Endothelial cell of umbilical vein (primary cell): ENCODE data around the gene MEGF10. TPM values are rescaled to one million over a fixed set of nuclear protein-coding genes. Genes with fewer than 3 reads are reported as not detected.

ENCODE experiments used
- BruUV-seq: library from RNA; stranded (reverse); fragments of 400-500 nt; replicated peaks from 2 replicates; lab custom pipeline; 2021; lab: Mats Ljungman, UMichigan
- CTCF ChIA-PET: fragments of 300-600, 350-600 bp; sonication (Branson Sonifier 250); formaldehyde crosslinking; loops from one replicate; lab custom pipeline; 2021; ENCODE audit warnings: antibody characterized with exemption, inconsistent platforms; lab: Charles Lee
- POLR2A ChIA-PET: fragments of 300-600, 350-600 bp; sonication (Branson Sonifier 250); formaldehyde crosslinking; loops from one replicate; lab custom pipeline; 2021; ENCODE audit warnings: antibody characterized with exemption, inconsistent platforms; lab: Charles Lee
- DNase-seq: peaks from one replicate; pipeline ENCODE4 v3.0.0-alpha.2; 2011; ENCODE audit warnings: low read depth, low spot score
- FAIRE-seq: peaks from 2 replicates; lab custom pipeline; 2011; peaks lifted over from hg19 to GRCh38; lab: Jason Lieb, UNC
- H2AFZ ChIP-seq: 2 replicates; pipeline ENCODE4 v1.6.0; 2012; ENCODE audit warnings: low read depth, low read length, control low read depth, inconsistent platforms
- H3K27ac ChIP-seq: 2 replicates; pipeline ENCODE4 v1.5.1; 2011; ENCODE audit warnings: low read depth, mild to moderate bottlenecking, control low read depth, low read length, moderate library complexity; ENCODE audit not compliant: insufficient read depth
- H3K27me3 ChIP-seq, 2 experiments: 2 replicates each; pipeline versions ENCODE4 v1.6.0 to v1.6.1; 2011; ENCODE audit warnings: low read length in 2 of 2, mixed read lengths in 1 of 2; ENCODE audit not compliant: control insufficient read depth in 2 of 2, insufficient read depth in 2 of 2
- H3K36me3 ChIP-seq, 2 experiments: 2 replicates in 1 of 2; 3 replicates in 1 of 2; pipeline ENCODE4 v1.5.1; 2011; ENCODE audit warnings: low read length in 2 of 2, mild to moderate bottlenecking in 1 of 2, moderate library complexity in 1 of 2; ENCODE audit not compliant: control insufficient read depth in 2 of 2, insufficient read depth in 2 of 2; ENCODE audit errors: extremely low read depth in 1 of 2
- H3K4me1 ChIP-seq: 3 replicates; pipeline ENCODE4 v1.5.1; 2011; ENCODE audit warnings: mild to moderate bottlenecking, low read length; ENCODE audit not compliant: control insufficient read depth, insufficient read depth; ENCODE audit errors: extremely low read depth
- H3K4me2 ChIP-seq: 2 replicates; pipeline ENCODE4 v1.6.1; 2011; ENCODE audit warnings: low read length, control low read depth, mixed read lengths; ENCODE audit not compliant: insufficient read depth
- H3K4me3 ChIP-seq, 3 experiments: fragments of 200-600 bp in 1 of 3; sonication (generic), shearing (Covaris generic) in 1 of 3; replicated peaks in 1 of 3; 2 replicates each; pipeline ENCODE4 v1.5.1; 2011 to 2016; ENCODE audit warnings: control low read depth in 3 of 3, low read length in 3 of 3, mild to moderate bottlenecking in 2 of 3, inconsistent platforms in 1 of 3, low read depth in 1 of 3, moderate library complexity in 1 of 3; ENCODE audit not compliant: insufficient read depth in 1 of 3
- H3K79me2 ChIP-seq: 2 replicates; pipeline ENCODE4 v1.6.0; 2012; ENCODE audit warnings: low read length, inconsistent platforms; ENCODE audit not compliant: control insufficient read depth, insufficient read depth
- H3K9ac ChIP-seq: replicated peaks from 2 replicates; pipeline ENCODE3; 2011; ENCODE audit warnings: low read length, control low read depth; ENCODE audit not compliant: insufficient read depth; ENCODE audit errors: extremely low read depth
- H3K9me1 ChIP-seq: replicated peaks from 3 replicates; pipeline ENCODE4 v1.6.0; 2011; ENCODE audit warnings: mild to moderate bottlenecking, low read length; ENCODE audit not compliant: control insufficient read depth, insufficient read depth; ENCODE audit errors: extremely low read depth
- H3K9me3 ChIP-seq: replicated peaks from 2 replicates; pipeline ENCODE4 v1.5.1; 2012; ENCODE audit warnings: low read length, inconsistent platforms; ENCODE audit not compliant: control insufficient read depth, insufficient read depth
- H4K20me1 ChIP-seq: replicated peaks from 2 replicates; pipeline ENCODE3; 2011; ENCODE audit warnings: mild to moderate bottlenecking, low read length; ENCODE audit not compliant: control insufficient read depth, insufficient read depth; ENCODE audit errors: extremely low read depth
- CTCF ChIP-seq, 2 donors: IDR thresholded peaks; 1 replicate in 1 of 2; 2 replicates in 1 of 2; pipeline ENCODE4 v1.5.1; 2011; ENCODE audit warnings: low read length in 2 of 2, mild to moderate bottlenecking in 2 of 2, moderate library complexity in 2 of 2, control low read depth in 1 of 2, inconsistent platforms in 1 of 2, low read depth in 1 of 2; ENCODE audit not compliant: insufficient read depth in 1 of 2; ENCODE audit errors: extremely low read depth in 1 of 2
- EZH2 ChIP-seq: IDR thresholded peaks from 2 replicates; pipeline ENCODE4 v1.6.1; 2012; ENCODE audit warnings: borderline replicate concordance, low read depth, mild to moderate bottlenecking, moderate library complexity, low read length, inconsistent platforms; ENCODE audit not compliant: severe bottlenecking
- FOS ChIP-seq: IDR thresholded peaks from 2 replicates; pipeline ENCODE4 v1.6.1; 2011; ENCODE audit warnings: mild to moderate bottlenecking, low read length, moderate library complexity, borderline replicate concordance; ENCODE audit not compliant: insufficient read depth
- GATA2 ChIP-seq: IDR thresholded peaks from 2 replicates; pipeline ENCODE4 v1.7.0; 2011; ENCODE audit warnings: low read depth, mild to moderate bottlenecking, moderate library complexity, mixed read lengths, low read length; ENCODE audit not compliant: insufficient read length, insufficient read depth
- JUN ChIP-seq: IDR thresholded peaks from 2 replicates; pipeline ENCODE4 v1.6.1; 2011; ENCODE audit warnings: borderline replicate concordance, low read depth; ENCODE audit not compliant: insufficient read length, insufficient read depth
- MAX ChIP-seq: IDR thresholded peaks from 2 replicates; pipeline ENCODE4 v1.6.1; 2011; ENCODE audit not compliant: insufficient read depth, insufficient read length
- MYC ChIP-seq: IDR thresholded peaks from one replicate; pipeline ENCODE4 v1.6.1; 2011; ENCODE audit warnings: mild to moderate bottlenecking, low read depth, low read length
- POLR2A ChIP-seq: IDR thresholded peaks from 2 replicates; pipeline ENCODE4 v1.6.1; 2012; ENCODE audit warnings: low read depth, mild to moderate bottlenecking, control low read depth, low read length
- POLR2AphosphoS5 ChIP-seq: IDR thresholded peaks from 2 replicates; pipeline ENCODE4 v1.6.1; 2012; ENCODE audit warnings: low read depth, mild to moderate bottlenecking, control low read depth, low read length, moderate library complexity; ENCODE audit not compliant: insufficient read depth
- dilution Hi-C: fragments of 300-500 bp; cut with MboI; formaldehyde crosslinking; loops from one replicate; pipeline ENCODE4 v1.15.0; 2019; ENCODE audit warnings: low sequenced_read_pairs; ENCODE audit not compliant: extremely low pct_ligation_motif_present
- intact Hi-C: fragments of 100-400 bp; cut with micrococcal nuclease; formaldehyde crosslinking; loops from one replicate; pipeline ENCODE4 v1.10.0; 2022
- polyA plus RNA-seq, 4 experiments: library from polyadenylated mRNA; depleted of rRNA in 3 of 4; stranded (reverse) in 3 of 4; unstranded in 1 of 4; fragments of >200 nt; gene quantifications; 2 replicates each; pipeline versions ENCODE4 v1.2.1 to v1.2.3, GENCODE V29; 2011 to 2012; ENCODE audit warnings: missing spikeins in 1 of 4
- total RNA-seq: library from RNA; stranded (reverse); gene quantifications from 2 replicates; pipeline ENCODE4 v1.2.3, GENCODE V29; 2021

The MEGF10 gene
- total and polyA plus RNA-seq, 2 donors (not counting 3 experiments of a cell fraction or from before 2014, with no cell fraction given), result 0.30 to 1.00 TPM

- BruUV-seq, result no TSS peak
- POLR2A ChIA-PET, result no interaction called here
- no peak overlapping the region for H3K9ac ChIP-seq
- no peaks in the 10 kb centered on the region for H4K20me1 ChIP-seq
- no peak overlapping the region for H3K4me2 ChIP-seq
- CTCF ChIA-PET, result interaction anchor here (1.0 to 1.4 kb wide), 2 partner anchors 11 to 86 kb away, joined by 3 to 4 read pairs; no protein-coding TSS in a partner anchor
- H3K36me3 ChIP-seq, result no peaks in the 10 kb centered on the region
- H3K4me3 ChIP-seq, result no peak overlapping the region
- dilution Hi-C loops, result no loop called here
- intact Hi-C loops, result no loop called here
- no peak overlapping the region for H3K27ac ChIP-seq
- FAIRE-seq (no peak), DNase-seq (peak; percentile 9)
- H3K9me1 ChIP-seq, result no peaks in the 10 kb centered on the region
- H3K4me1 ChIP-seq, result no peaks in the 10 kb centered on the region
- H3K79me2 ChIP-seq, result no peaks in the 10 kb centered on the region
- no peak overlapping the region for H2AFZ ChIP-seq
- peaks cover 3 to 7% of the 10 kb centered on the region in 2 experiments for H3K27me3 ChIP-seq
- no peaks in the 10 kb centered on the region for H3K9me3 ChIP-seq
- TF ChIP-seq JUN (no peak), MAX (no peak), POLR2AphosphoS5 (no peak), POLR2A (no peak)
Observed at GRCh38 chr5:127406326-127407121, 115.9 kb downstream of the MEGF10 start.

- H3K36me3 ChIP-seq, result no peaks in the 10 kb centered on the region
- H3K27me3 ChIP-seq, result peaks cover 3 to 7% of the 10 kb centered on the region in 2 experiments
- FAIRE-seq (no peak), DNase-seq (no peak)
- no peak for TF ChIP-seq POLR2A
- no peak for TF ChIP-seq MAX
- no peak for TF ChIP-seq FOS
- no peak for TF ChIP-seq MYC
- TF ChIP-seq GATA2, result no peak
- TF ChIP-seq CTCF (IDR thresholded peaks at IDR 0.05; ENCODE audit: extremely low read depth in 1 of 2, insufficient read depth in 1 of 2, low read depth in 1 of 2, low read length in 2 of 2), result no peak
- TF ChIP-seq JUN, result no peak
- no peak for TF ChIP-seq POLR2AphosphoS5
- TF ChIP-seq EZH2, result no peak
- no peak overlapping the region for H2AFZ ChIP-seq
- dilution Hi-C loops (no loop called here), intact Hi-C loops (no loop called here)
- H3K9me1 ChIP-seq, result no peaks in the 10 kb centered on the region
- no peaks in the 10 kb centered on the region for H3K79me2 ChIP-seq
- no peak overlapping the region for H3K4me2 ChIP-seq
- H3K9me3 ChIP-seq, result no peaks in the 10 kb centered on the region
- no peaks in the 10 kb centered on the region for H3K4me1 ChIP-seq
- no peak overlapping the region for H3K4me3 ChIP-seq
- BruUV-seq, result no TSS peak
- ChIA-PET POLR2A (interaction anchor here (0.6 kb wide), 1 partner anchor 19 kb away, joined by 3 read pairs; no protein-coding TSS in a partner anchor), CTCF (interaction anchor here (0.7 to 1.4 kb wide), 3 partner anchors 9 to 83 kb away, joined by 3 to 4 read pairs (median 4); no protein-coding TSS in a partner anchor)
- no peak overlapping the region for H3K9ac ChIP-seq
- H4K20me1 ChIP-seq, result no peaks in the 10 kb centered on the region
- no peak overlapping the region for H3K27ac ChIP-seq
Observed at GRCh38 chr5:127409246-127409917, 118.8 kb downstream of the MEGF10 start.
